Activated T-helper 17 cell treated with anti-CD3 and anti-CD28 coated beads, Interleukin-2, amount 50 U/mL, for 72 hours (primary cell): ENCODE results near the gene MAZ. TPM values are rescaled to one million over a fixed set of nuclear protein-coding genes. Genes with fewer than 3 reads are reported as not detected.
A peak's percentile ranks its signal among the peaks of the same experiment; 100 is the strongest.

Source experiments
- ATAC-seq: fragments of 150-1000 bp; cut with Tn5 transposase; replicated peaks from 2 replicates; pipeline ENCODE4 v1.10.0; 2021; ENCODE audit warnings: mild to moderate bottlenecking, moderate library complexity
- H3K27ac Mint-ChIP-seq: one replicate; pipeline ENCODE4 v1.8.0; 2022; ENCODE audit warnings: mixed read lengths
- H3K27me3 Mint-ChIP-seq: one replicate; pipeline ENCODE4 v1.8.0; 2022; ENCODE audit warnings: mixed read lengths
- H3K36me3 Mint-ChIP-seq: one replicate; pipeline ENCODE4 v1.8.0; 2022; ENCODE audit warnings: low read depth, mild to moderate bottlenecking, mixed read lengths
- H3K4me1 Mint-ChIP-seq: one replicate; pipeline ENCODE4 v1.8.0; 2022; ENCODE audit warnings: mixed read lengths
- H3K4me3 Mint-ChIP-seq: one replicate; pipeline ENCODE4 v1.8.0; 2022; ENCODE audit warnings: mild to moderate bottlenecking, mixed read lengths
- H3K9me3 Mint-ChIP-seq: one replicate; pipeline ENCODE4 v1.8.0; 2022; ENCODE audit warnings: mixed read lengths
- total RNA-seq, 2 donors: library from RNA; stranded (reverse); gene quantifications; one replicate each; pipeline ENCODE4 v1.2.3, GENCODE V29; 2022

MAZ gene
- total RNA-seq, 2 donors from 2014 or later: 239 to 288 TPM

- Mint-ChIP-seq H3K4me3 (no peak overlapping the region), H3K36me3 (peaks cover 89% of the 10 kb centered on the region), H3K9me3 (no peaks in the 10 kb centered on the region), H3K27ac (no peak overlapping the region), H3K27me3 (no peaks in the 10 kb centered on the region), H3K4me1 (no peaks in the 10 kb centered on the region)
- no peak for ATAC-seq
These were observed 35.3 kb downstream of the MAZ start for GRCh38 chr16:29841631-29842030.

- Mint-ChIP-seq H3K27me3 (no peaks in the 10 kb centered on the region), H3K4me1 (no peaks in the 10 kb centered on the region), H3K4me3 (no peak overlapping the region), H3K27ac (no peak overlapping the region), H3K36me3 (peaks cover 87% of the 10 kb centered on the region), H3K9me3 (no peaks in the 10 kb centered on the region)
- ATAC-seq: peak; percentile 29
These were observed 36.5 kb downstream of the MAZ start for GRCh38 chr16:29842732-29843346.

- Mint-ChIP-seq H3K9me3 (no peaks in the 10 kb centered on the region), H3K4me3 (no peak overlapping the region), H3K27ac (peak overlapping the region; percentile 66), H3K36me3 (peaks cover 87% of the 10 kb centered on the region), H3K4me1 (no peaks in the 10 kb centered on the region), H3K27me3 (no peaks in the 10 kb centered on the region)
- no peak for ATAC-seq
These were observed 37.6 kb downstream of the MAZ start for GRCh38 chr16:29843931-29844330.

GRCh38 chr16:29844575-29845331 is 38.4 kb downstream of the MAZ start:
- Mint-ChIP-seq H3K4me3 (no peak overlapping the region), H3K36me3 (peaks cover 87% of the 10 kb centered on the region), H3K27ac (no peak overlapping the region), H3K9me3 (no peaks in the 10 kb centered on the region), H3K4me1 (no peaks in the 10 kb centered on the region), H3K27me3 (no peaks in the 10 kb centered on the region)
- ATAC-seq: no peak

- no peak for ATAC-seq
- Mint-ChIP-seq H3K27ac (no peak overlapping the region), H3K9me3 (no peaks in the 10 kb centered on the region), H3K27me3 (no peaks in the 10 kb centered on the region), H3K4me3 (no peak overlapping the region), H3K36me3 (peaks cover 87% of the 10 kb centered on the region), H3K4me1 (no peaks in the 10 kb centered on the region)
These were observed 39.3 kb downstream of the MAZ start for GRCh38 chr16:29845656-29846055.

GRCh38 chr16:29848420-29849297 is 42.3 kb downstream of the MAZ start:
- Mint-ChIP-seq H3K36me3 (peaks cover 67% of the 10 kb centered on the region), H3K4me1 (no peaks in the 10 kb centered on the region), H3K9me3 (no peaks in the 10 kb centered on the region), H3K27ac (no peak overlapping the region), H3K27me3 (no peaks in the 10 kb centered on the region), H3K4me3 (no peak overlapping the region)
- ATAC-seq: peak; percentile 95

GRCh38 chr16:29849505-29849904 is 43.2 kb downstream of the MAZ start:
- Mint-ChIP-seq H3K36me3 (peaks cover 58% of the 10 kb centered on the region), H3K27me3 (no peaks in the 10 kb centered on the region), H3K27ac (peak overlapping the region; percentile 46)

GRCh38 chr16:29850998-29851397 is 44.7 kb downstream of the MAZ start:
- no peak for ATAC-seq
- Mint-ChIP-seq H3K4me3 (no peak overlapping the region), H3K4me1 (no peaks in the 10 kb centered on the region), H3K27ac (no peak overlapping the region), H3K9me3 (no peaks in the 10 kb centered on the region), H3K36me3 (peaks cover 43% of the 10 kb centered on the region), H3K27me3 (no peaks in the 10 kb centered on the region)

More at GRCh38 chr16:29849505-29849904, 43.2 kb downstream of the MAZ start:
- no peaks in the 10 kb centered on the region for H3K4me1 Mint-ChIP-seq
- no peaks in the 10 kb centered on the region for H3K9me3 Mint-ChIP-seq
- no peak for ATAC-seq
- H3K4me3 Mint-ChIP-seq: no peak overlapping the region

GRCh38 chr16:29852654-29853053 is 46.3 kb downstream of the MAZ start:
- Mint-ChIP-seq H3K4me3 (no peak overlapping the region), H3K36me3 (peaks cover 33% of the 10 kb centered on the region), H3K9me3 (no peaks in the 10 kb centered on the region), H3K27me3 (no peaks in the 10 kb centered on the region), H3K27ac (no peak overlapping the region), H3K4me1 (no peaks in the 10 kb centered on the region)
- no peak for ATAC-seq

- ATAC-seq: peak; percentile 31
- Mint-ChIP-seq H3K36me3 (peaks cover 30% of the 10 kb centered on the region), H3K27me3 (no peaks in the 10 kb centered on the region), H3K9me3 (no peaks in the 10 kb centered on the region), H3K27ac (no peak overlapping the region), H3K4me1 (no peaks in the 10 kb centered on the region), H3K4me3 (no peak overlapping the region)
These were observed 48.3 kb downstream of the MAZ start for GRCh38 chr16:29854520-29855100.

- no peak overlapping the region for H3K27ac Mint-ChIP-seq
- no peaks in the 10 kb centered on the region for H3K27me3 Mint-ChIP-seq
- ATAC-seq: no peak
- H3K4me1 Mint-ChIP-seq: peaks cover 6% of the 10 kb centered on the region
- no peak overlapping the region for H3K4me3 Mint-ChIP-seq
- H3K36me3 Mint-ChIP-seq: peaks cover 34% of the 10 kb centered on the region
- H3K9me3 Mint-ChIP-seq: no peaks in the 10 kb centered on the region
These were observed 50.9 kb downstream of the MAZ start for GRCh38 chr16:29857133-29857760.

- no peak for ATAC-seq
- Mint-ChIP-seq H3K4me1 (peaks cover 6% of the 10 kb centered on the region), H3K36me3 (peaks cover 37% of the 10 kb centered on the region), H3K27me3 (no peaks in the 10 kb centered on the region), H3K4me3 (no peak overlapping the region), H3K9me3 (no peaks in the 10 kb centered on the region), H3K27ac (no peak overlapping the region)
These were observed 52.0 kb downstream of the MAZ start for GRCh38 chr16:29858149-29858849.

- H3K4me3 Mint-ChIP-seq: no peak overlapping the region
- H3K27me3 Mint-ChIP-seq: no peaks in the 10 kb centered on the region
- peaks cover 37% of the 10 kb centered on the region for H3K36me3 Mint-ChIP-seq
- ATAC-seq: no peak
- peaks cover 6% of the 10 kb centered on the region for H3K4me1 Mint-ChIP-seq
- H3K27ac Mint-ChIP-seq: no peak overlapping the region
- H3K9me3 Mint-ChIP-seq: no peaks in the 10 kb centered on the region
These were observed 52.6 kb downstream of the MAZ start for GRCh38 chr16:29858974-29859373.
